ENCODE measurements around the gene NR6A1. TPM values are rescaled to one million over a fixed set of nuclear protein-coding genes. Genes with fewer than 3 reads are reported as not detected.

NR6A1 gene
- total RNA-seq, 1 donor from 2014 or later = 4.0 TPM

GRCh38 chr9:124665391-124666058, 105.6 kb downstream of the NR6A1 start:
- intact Hi-C loops (cut with DNase I) = no loop called here
- no peak overlapping the region for H3K27ac ChIP-seq
- TF ChIP-seq, protein P1, sequence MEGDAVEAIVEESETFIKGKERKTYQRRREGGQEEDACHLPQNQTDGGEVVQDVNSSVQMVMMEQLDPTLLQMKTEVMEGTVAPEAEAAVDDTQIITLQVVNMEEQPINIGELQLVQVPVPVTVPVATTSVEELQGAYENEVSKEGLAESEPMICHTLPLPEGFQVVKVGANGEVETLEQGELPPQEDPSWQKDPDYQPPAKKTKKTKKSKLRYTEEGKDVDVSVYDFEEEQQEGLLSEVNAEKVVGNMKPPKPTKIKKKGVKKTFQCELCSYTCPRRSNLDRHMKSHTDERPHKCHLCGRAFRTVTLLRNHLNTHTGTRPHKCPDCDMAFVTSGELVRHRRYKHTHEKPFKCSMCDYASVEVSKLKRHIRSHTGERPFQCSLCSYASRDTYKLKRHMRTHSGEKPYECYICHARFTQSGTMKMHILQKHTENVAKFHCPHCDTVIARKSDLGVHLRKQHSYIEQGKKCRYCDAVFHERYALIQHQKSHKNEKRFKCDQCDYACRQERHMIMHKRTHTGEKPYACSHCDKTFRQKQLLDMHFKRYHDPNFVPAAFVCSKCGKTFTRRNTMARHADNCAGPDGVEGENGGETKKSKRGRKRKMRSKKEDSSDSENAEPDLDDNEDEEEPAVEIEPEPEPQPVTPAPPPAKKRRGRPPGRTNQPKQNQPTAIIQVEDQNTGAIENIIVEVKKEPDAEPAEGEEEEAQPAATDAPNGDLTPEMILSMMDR (IDR thresholded peaks at IDR 0.05) = no peak
- no peak for ATAC-seq
- no peak for DNase-seq
- no peak overlapping the region for H3K4me3 ChIP-seq
- peaks cover 8% of the 10 kb centered on the region for H3K4me1 ChIP-seq
- H3K27me3 ChIP-seq = no peaks in the 10 kb centered on the region
- H3K36me3 ChIP-seq = no peaks in the 10 kb centered on the region
- H3K9me3 ChIP-seq = no peaks in the 10 kb centered on the region

GRCh38 chr9:124664143-124664542, 107.0 kb downstream of the NR6A1 start:
- ATAC-seq (no peak), DNase-seq (no peak)
- no peak overlapping the region for H3K27ac ChIP-seq
- no peaks in the 10 kb centered on the region for H3K36me3 ChIP-seq
- TF ChIP-seq, protein P1 (IDR thresholded peaks at IDR 0.05) = no peak
- peaks cover 18% of the 10 kb centered on the region for H3K4me1 ChIP-seq
- no peaks in the 10 kb centered on the region for H3K27me3 ChIP-seq
- no peak overlapping the region for H3K4me3 ChIP-seq
- intact Hi-C loops (cut with DNase I) = no loop called here
- H3K9me3 ChIP-seq = no peaks in the 10 kb centered on the region

DNA sequence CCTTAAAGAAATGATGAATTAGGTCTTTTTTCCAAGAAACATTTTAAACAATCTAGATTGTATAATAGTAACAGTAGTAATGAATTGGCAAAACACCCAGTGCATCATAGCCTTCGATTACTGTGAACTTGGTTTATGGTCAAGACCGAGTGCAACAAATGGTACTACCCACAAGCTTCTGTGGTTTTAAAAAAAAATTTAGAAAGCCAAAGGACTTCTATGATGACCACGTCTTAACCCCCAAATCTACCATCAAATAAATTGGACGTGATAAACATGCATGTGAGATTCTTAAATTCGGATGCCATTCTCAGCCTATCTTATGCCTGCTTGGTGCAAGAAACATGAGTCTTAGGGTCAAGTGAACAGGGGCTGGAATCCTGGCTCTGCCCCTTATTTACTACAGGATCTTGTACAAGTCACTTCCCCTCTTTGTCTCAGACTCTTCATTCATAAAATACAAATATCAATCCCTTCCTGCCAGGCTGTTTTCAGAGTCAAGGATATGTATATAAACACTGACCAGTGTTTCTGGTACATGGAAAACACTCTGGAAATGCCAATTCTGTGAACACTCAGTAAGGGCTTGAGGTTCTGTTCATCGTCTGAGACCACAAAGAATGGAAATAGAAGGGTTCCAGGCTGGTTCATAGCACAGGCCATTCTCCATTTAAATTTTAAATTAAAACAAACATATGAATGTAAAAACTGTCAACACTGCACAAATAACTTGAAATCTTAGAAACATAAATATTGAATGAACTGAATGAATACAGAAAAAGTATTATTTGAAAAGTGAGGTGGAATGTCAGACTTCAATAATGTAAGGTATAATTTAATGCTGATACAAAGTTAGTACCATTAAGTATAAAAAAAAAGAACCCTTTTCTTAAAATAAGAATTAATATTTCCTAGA, 107.8 kb downstream of the NR6A1 start:
- H3K27me3 ChIP-seq = no peaks in the 10 kb centered on the region
- H3K36me3 ChIP-seq = no peaks in the 10 kb centered on the region
- no peak for DNase-seq
- ATAC-seq = no peak
- H3K4me3 ChIP-seq = no peak overlapping the region
- TF ChIP-seq, protein P1 (IDR thresholded peaks at IDR 0.05) = no peak
- H3K27ac ChIP-seq = no peak overlapping the region
- no peaks in the 10 kb centered on the region for H3K9me3 ChIP-seq
- H3K4me1 ChIP-seq = peaks cover 18% of the 10 kb centered on the region
- intact Hi-C loops (cut with DNase I) = no loop called here

DNA sequence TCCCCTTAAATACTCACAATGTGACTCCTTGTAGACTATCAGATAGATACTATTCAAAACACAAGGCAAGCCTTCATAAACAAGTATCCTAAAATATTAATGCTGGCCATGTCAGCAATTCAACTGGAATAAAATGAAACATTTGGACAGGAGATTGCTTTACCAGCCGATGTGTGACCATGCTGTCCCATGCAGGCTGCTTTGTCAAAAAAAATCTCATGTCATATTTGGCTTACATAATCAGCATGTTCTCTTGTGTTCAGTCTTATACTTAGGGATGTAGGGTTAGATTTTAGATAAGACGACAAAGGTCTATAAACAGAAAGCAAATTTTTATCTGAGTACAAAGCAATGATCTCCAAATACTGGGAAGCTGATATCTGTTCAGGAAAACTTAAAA, 108.5 kb downstream of the NR6A1 start:
- Histone ChIP-seq H3K27me3 (no peaks in the 10 kb centered on the region), H3K27ac (no peak overlapping the region), H3K4me1 (peaks cover 18% of the 10 kb centered on the region), H3K4me3 (no peak overlapping the region), H3K36me3 (no peaks in the 10 kb centered on the region), H3K9me3 (no peaks in the 10 kb centered on the region)
- ATAC-seq = no peak
- intact Hi-C loops (cut with DNase I) = no loop called here
- TF ChIP-seq, protein P1 (IDR thresholded peaks at IDR 0.05) = no peak
- DNase-seq = no peak

DNA sequence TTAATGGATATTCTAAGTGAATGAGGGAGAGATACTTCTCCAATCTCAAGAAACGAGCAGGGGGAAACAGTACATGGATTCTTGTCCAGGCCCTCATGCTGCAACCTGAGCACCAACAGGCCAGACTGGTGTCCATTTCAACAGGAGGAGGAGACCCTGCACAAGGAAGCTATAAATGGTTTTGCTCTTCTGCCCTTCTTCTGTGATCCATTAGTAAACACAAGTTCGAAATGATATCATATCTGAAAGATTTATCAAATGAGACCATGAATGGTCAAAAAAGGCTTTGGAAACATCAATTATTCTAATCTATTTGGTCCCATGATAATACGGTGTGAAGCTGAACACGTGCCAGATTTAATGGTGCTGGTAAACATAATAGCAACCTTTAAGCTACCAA, 109.8 kb downstream of the NR6A1 start:
- Histone ChIP-seq H3K4me3 (no peak overlapping the region), H3K27me3 (no peaks in the 10 kb centered on the region), H3K36me3 (no peaks in the 10 kb centered on the region), H3K4me1 (peaks cover 18% of the 10 kb centered on the region), H3K27ac (no peak overlapping the region), H3K9me3 (no peaks in the 10 kb centered on the region)
- intact Hi-C loops (cut with DNase I) = no loop called here
- DNase-seq = no peak
- TF ChIP-seq, protein P1 (IDR thresholded peaks at IDR 0.05) = no peak
- ATAC-seq = no peak

All from upper lobe of right lung (tissue), 1 donor.